Glutamatergic neuron (in vitro differentiated cells): ENCODE results near the gene TMEM258. TPM values are rescaled to one million over a fixed set of nuclear protein-coding genes. Genes with fewer than 3 reads are reported as not detected.

ENCODE experiments used
- DNase-seq: peaks from one replicate; pipeline ENCODE4 v3.0.0; 2022
- H3K27ac Mint-ChIP-seq: one replicate; pipeline ENCODE4 v1.8.0; 2020; ENCODE audit warnings: mild to moderate bottlenecking, mixed read lengths, inconsistent platforms; ENCODE audit not compliant: unreplicated experiment
- H3K27me3 Mint-ChIP-seq: one replicate; pipeline ENCODE4 v1.8.0; 2020; ENCODE audit warnings: mild to moderate bottlenecking, moderate library complexity, mixed read lengths, inconsistent platforms; ENCODE audit not compliant: unreplicated experiment
- H3K36me3 Mint-ChIP-seq: one replicate; pipeline ENCODE4 v1.8.0; 2020; ENCODE audit warnings: mild to moderate bottlenecking, mixed read lengths, inconsistent platforms; ENCODE audit not compliant: unreplicated experiment
- H3K4me1 Mint-ChIP-seq: one replicate; pipeline ENCODE4 v1.8.0; 2020; ENCODE audit warnings: mild to moderate bottlenecking, low read depth, mixed read lengths, inconsistent platforms; ENCODE audit not compliant: unreplicated experiment
- H3K4me3 Mint-ChIP-seq: one replicate; pipeline ENCODE4 v1.8.0; 2020; ENCODE audit warnings: mild to moderate bottlenecking, mixed read lengths, inconsistent platforms; ENCODE audit not compliant: unreplicated experiment
- H3K9me3 Mint-ChIP-seq: one replicate; pipeline ENCODE4 v1.8.0; 2020; ENCODE audit warnings: mild to moderate bottlenecking, moderate library complexity, mixed read lengths, inconsistent platforms; ENCODE audit not compliant: unreplicated experiment
- total RNA-seq: library from RNA; stranded (reverse); fragmentation: NEBNext Ultra II Directional; extraction: Animal tissue kit (Norgen Biotek cat#: 25700); gene quantifications from one replicate; pipeline ENCODE4 v1.2.1, GENCODE V29; 2021; ENCODE audit not compliant: unreplicated experiment
- TF ChIP-seq, protein P1 (sequence below): fragments of 200-600 bp; sonication (generic); IDR thresholded peaks from one replicate; pipeline ENCODE4 v1.5.0; 2021; ENCODE audit not compliant: partially characterized antibody, unreplicated experiment

The TMEM258 gene
- total RNA-seq, 1 donor from 2014 or later, result 82.7 TPM

GRCh38 chr11:61739413-61739812 is 53.0 kb downstream of the TMEM258 start:
- Mint-ChIP-seq H3K36me3 (no peaks in the 10 kb centered on the region), H3K27ac (no peak overlapping the region), H3K27me3 (peaks cover 8% of the 10 kb centered on the region), H3K4me3 (no peak overlapping the region), H3K9me3 (peaks cover 4% of the 10 kb centered on the region), H3K4me1 (peaks cover 7% of the 10 kb centered on the region)
- DNase-seq, result no peak
- TF ChIP-seq, protein P1, sequence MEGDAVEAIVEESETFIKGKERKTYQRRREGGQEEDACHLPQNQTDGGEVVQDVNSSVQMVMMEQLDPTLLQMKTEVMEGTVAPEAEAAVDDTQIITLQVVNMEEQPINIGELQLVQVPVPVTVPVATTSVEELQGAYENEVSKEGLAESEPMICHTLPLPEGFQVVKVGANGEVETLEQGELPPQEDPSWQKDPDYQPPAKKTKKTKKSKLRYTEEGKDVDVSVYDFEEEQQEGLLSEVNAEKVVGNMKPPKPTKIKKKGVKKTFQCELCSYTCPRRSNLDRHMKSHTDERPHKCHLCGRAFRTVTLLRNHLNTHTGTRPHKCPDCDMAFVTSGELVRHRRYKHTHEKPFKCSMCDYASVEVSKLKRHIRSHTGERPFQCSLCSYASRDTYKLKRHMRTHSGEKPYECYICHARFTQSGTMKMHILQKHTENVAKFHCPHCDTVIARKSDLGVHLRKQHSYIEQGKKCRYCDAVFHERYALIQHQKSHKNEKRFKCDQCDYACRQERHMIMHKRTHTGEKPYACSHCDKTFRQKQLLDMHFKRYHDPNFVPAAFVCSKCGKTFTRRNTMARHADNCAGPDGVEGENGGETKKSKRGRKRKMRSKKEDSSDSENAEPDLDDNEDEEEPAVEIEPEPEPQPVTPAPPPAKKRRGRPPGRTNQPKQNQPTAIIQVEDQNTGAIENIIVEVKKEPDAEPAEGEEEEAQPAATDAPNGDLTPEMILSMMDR, result no peak

Other genes with a start within 250 kb of the TMEM258 start
- 93.6 TPM for gene SYT7, start 211.5 kb downstream of the TMEM258 start, total RNA-seq
- 9.6 TPM for gene DAGLA, start 112.2 kb downstream of the TMEM258 start, total RNA-seq
- gene MYRF, start 40.0 kb downstream of the TMEM258 start, total RNA-seq, result 0.29 TPM
- 15.2 TPM for gene FEN1, start 312 bp upstream of the TMEM258 start, total RNA-seq
- 155 TPM for gene FADS1, start 24.4 kb upstream of the TMEM258 start, total RNA-seq
- 701 TPM for gene FADS2, start 35.7 kb upstream of the TMEM258 start, total RNA-seq
- gene FADS3, start 98.9 kb upstream of the TMEM258 start, total RNA-seq, result 9.7 TPM
- gene RAB3IL1, start 125.0 kb upstream of the TMEM258 start, total RNA-seq, result 1.3 TPM
- 4.6 TPM for gene BEST1, start 157.8 kb upstream of the TMEM258 start, total RNA-seq
- gene FTH1, start 175.0 kb upstream of the TMEM258 start, total RNA-seq, result 885 TPM